Pericardium fibroblast (primary cell): ENCODE results near the gene FBXL4. TPM values are rescaled to one million over a fixed set of nuclear protein-coding genes. Genes with fewer than 3 reads are reported as not detected.

Experiments
- total RNA-seq: library from RNA; depleted of rRNA; stranded (reverse); fragments of >200 nt; gene quantifications from 2 replicates; pipeline ENCODE4 v1.2.3, GENCODE V29; 2015

Gene FBXL4
- 12.8 and 13.1 TPM in 2 replicates for total RNA-seq

DNA sequence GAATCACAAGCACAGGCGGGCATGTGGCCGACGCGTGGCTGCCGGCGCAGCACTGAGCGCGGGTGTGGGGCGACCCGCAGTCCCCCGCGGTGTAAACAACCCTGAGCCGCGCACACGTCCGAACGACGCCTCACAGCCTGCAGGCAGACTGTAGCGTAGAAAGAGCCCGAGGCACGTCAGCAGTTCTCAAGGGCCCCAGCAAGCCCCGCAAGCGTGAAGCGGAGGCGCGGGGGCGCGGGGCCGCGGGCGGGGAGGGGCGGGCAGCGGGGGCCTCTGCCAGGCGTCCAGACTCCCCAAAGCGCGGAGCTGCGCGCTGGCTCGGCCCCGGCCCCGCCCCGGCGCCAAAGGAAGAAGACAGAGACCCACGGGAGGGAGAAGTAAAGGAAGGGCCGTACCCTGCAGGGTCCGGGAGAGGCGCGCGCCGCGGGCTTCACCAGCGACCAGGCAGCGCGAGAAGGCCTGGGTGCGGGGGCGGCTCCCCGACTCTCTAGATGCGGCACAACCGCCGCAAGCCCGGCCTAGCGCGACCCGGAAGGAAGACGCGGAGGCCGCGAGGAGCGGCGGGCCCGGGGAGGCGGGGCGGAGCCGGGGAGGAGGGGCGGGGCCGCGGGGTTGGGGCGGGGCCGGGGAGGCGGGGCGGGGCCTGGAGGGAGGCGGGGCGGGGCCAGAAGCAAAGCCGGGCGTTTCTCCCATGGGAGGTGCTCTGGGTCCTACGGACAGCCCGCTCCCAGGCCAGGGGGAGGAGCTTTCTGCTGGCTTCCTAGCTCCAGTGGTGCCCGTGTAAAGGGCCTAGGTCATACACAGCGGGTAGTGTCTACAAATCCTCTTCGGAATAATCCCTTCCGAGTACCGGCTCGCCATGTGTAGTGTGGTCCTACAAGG, at the start of gene FBXL4:
TSS of gene FBXL4 (minus strand) at position 536 of the 882 bp plus-strand sequence. CDS start 20,958 bp downstream, outside the sequence.

DNA sequence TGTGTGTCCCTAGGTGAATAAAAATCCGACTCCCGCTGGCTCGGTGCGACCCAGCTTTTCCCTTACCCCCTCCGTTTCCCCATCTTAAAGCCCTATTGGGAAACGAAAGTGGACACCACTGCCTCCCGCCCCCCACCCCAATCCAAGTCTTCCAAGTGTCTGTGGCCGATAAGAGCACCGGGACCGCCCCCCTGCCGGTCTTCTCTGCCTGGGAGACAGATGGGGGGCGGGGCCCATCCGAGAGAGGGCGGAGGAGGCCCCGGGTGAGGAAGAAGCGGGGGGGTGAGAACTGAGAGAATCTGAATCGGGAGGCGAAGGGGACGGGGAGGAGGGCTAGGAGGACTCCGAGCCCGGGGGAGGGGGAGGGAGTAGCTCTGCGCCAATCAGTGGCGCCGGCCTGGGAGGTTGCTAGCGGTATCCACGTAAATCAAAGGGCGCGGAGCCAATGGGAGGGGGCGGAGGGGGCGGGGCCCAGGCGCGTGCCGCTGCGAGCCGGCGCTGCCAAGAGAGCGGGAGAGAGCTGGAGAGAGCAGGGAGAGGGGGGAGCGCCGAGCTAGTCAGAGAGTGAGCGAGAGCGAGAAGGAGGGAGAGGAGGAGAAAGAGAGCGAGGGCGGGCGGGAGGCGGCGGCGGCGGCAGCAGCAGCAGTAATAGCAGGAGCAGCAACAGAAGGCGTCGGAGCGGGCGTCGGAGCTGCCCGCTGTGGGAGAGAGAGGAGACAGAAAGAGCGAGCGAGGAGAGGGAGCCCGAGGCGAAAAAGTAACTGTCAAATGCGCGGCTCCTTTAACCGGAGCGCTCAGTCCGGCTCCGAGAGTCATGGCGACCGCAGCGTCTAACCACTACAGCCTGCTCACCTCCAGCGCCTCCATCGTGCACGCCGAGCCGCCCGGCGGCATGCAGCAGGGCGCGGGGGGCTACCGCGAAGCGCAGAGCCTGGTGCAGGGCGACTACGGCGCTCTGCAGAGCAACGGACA, 113.4 kb downstream of the FBXL4 start, which contains the start of gene POU3F2:
TSS of gene POU3F2 (plus strand) at position 515 of the 972 bp plus-strand sequence. CDS start at position 815, 300 bp downstream.

Other genes starting within 250 kb of the FBXL4 start
- not detected in 2 replicates for gene POU3F2, start 113.4 kb downstream of the FBXL4 start, total RNA-seq